Measurements from ENCODE around the gene KCTD19.

KCTD19 gene

DNA sequence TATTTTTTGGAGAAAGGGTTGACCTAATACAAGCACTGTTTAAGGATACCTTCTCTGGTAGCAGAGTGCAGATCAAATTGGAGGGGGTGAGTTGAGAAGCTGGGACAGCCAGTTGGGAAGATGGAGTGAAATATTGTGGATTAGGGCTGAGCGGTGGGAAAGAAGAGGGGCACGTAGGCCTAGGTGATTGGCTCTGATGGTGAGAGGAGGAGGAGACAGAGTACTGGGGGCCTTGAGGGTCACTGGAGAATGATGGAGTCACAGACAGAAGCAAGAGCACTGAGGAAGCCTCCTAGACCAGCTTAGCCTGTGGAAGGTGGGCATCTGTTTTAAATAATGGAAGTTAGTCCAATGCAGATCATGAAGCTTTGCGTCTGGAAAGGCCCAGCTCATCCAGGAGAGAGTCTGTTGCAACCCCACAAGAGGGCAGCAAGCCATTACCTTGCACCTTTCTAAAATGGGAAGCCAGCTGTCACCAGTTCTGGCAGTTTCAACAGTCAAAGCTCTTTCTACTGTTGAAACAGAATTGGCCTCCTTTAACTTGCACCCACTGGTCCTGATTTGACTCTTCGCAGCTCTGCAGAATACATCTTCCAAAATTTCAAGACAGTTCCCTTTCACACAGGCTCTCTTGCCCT, 66.0 kb downstream of the KCTD19 start:
- no peak for DNase-seq (ENCODE audit: low read depth in 1 of 2, low spot score in 1 of 2)

DNA sequence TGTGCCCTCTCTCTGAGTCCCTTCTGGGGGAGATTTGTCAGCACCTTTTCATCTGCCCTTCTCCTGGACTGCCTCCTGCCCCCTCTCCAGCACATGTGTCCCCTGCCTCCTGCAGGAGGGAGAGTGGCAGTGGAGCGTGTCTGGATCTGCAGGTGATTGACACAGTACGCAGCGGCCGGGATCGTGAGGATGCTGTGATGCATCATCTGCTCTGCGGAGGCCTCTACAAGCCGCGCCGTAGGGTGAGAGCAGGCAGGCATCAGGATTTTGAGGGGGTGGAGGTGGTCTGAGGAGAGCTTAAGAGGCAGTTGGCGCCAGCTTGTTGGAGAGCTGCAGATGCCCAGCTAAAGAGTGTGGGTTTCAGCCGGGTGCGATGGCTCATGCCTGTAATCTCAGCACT, 66.8 kb downstream of the KCTD19 start:
- no peak for DNase-seq (ENCODE audit: low read depth in 1 of 2, low spot score in 1 of 2)

GRCh38 chr16:67258161-67258835, 68.2 kb downstream of the KCTD19 start:
- DNase-seq (ENCODE audit: low read depth in 1 of 2, low spot score in 1 of 2): no peak

DNA sequence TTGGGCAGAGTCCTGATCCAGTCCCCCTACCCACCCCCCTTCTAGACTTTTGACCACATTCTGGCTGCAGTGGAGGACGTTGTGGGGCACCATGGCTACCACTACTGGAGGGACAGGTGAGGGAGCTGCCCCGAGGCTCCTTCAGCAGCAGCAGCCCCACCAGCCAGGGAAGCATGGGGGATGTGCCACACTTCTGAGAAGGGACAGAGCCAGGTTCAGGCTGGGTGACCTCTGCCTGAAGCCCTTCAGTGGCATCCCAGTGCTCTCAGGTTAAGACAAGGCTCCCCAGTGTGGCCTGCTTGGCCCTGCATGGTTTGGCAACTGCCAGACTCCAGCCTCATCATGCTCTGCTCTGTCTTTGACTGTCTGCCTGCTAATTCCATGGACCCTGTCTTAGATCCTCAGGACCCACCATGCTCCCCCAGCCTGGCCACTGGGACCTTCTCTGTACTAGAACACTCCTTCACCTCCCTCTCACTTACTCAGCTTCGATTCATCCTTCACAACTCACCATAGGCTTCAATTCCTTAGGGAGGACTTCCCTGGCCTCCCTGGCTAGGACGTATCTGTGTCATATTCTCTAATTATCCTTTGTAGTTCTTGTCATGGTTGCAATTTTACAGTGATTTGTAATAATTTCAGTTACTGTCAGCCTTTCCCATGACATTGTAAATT, 68.9 kb downstream of the KCTD19 start:
- no peak for DNase-seq (ENCODE audit: low read depth in 1 of 2, low spot score in 1 of 2)

DNA sequence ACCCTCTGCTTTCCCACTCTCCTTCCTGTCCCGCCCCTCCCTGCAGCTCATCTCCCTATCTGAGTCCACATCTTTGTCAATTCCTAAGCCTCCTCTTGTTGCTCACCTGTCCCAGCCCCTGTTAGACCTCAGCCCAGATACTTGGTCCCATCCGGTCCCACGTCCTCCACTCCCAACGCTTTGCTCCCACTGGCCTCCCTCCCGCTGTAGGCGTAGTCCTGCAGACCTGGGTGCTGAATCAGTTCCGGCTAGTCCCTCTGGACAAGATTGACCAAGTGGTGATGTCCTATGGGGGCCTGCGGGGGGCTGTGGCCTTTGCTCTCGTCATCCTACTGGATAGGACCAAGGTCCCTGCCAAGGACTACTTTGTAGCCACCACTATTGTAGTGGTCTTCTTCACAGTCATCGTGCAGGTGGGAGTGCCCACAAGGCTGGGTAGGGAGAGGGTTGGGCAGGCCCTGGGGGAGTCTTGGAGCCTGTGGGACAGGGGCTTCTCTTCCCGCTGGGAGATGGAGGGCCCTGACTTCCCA, 69.8 kb downstream of the KCTD19 start:
- no peak for DNase-seq (ENCODE audit: low read depth in 1 of 2, low spot score in 1 of 2)

DNA sequence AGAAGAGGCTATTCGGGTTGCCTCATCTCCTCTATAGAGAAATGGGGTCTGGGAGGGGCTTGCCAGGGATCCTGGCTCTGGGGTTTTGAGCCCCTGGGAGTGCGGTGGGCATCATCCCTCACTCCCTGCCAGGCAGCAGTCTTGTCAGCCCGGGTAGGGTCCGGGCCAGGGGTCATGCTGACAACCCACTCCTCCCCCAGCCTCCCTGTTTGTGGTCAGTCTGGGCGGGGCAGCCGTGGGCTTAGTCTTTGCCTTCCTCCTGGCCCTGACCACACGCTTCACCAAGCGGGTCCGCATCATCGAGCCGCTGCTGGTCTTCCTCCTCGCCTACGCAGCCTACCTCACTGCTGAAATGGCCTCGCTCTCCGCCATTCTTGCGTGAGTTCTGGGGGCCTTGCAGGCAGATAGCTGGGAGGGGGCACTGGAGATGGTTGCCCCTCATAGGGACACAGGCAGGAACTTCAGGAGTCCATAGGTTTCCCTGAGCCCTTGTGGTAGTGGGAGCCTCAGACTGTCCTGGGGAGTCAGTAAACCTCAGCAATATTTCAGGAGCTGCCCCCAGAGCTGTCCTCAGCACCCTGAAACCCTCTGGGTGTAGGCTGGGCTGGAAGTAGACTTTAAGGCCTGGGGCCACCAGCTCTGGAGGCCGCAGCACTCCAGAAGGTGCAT, 70.9 kb downstream of the KCTD19 start:
- DNase-seq (ENCODE audit: low read depth in 1 of 2, low spot score in 1 of 2): no peak

GRCh38 chr16:67254801-67255552, 71.6 kb downstream of the KCTD19 start:
- no peak for DNase-seq (ENCODE audit: low read depth in 1 of 2, low spot score in 1 of 2)

DNA sequence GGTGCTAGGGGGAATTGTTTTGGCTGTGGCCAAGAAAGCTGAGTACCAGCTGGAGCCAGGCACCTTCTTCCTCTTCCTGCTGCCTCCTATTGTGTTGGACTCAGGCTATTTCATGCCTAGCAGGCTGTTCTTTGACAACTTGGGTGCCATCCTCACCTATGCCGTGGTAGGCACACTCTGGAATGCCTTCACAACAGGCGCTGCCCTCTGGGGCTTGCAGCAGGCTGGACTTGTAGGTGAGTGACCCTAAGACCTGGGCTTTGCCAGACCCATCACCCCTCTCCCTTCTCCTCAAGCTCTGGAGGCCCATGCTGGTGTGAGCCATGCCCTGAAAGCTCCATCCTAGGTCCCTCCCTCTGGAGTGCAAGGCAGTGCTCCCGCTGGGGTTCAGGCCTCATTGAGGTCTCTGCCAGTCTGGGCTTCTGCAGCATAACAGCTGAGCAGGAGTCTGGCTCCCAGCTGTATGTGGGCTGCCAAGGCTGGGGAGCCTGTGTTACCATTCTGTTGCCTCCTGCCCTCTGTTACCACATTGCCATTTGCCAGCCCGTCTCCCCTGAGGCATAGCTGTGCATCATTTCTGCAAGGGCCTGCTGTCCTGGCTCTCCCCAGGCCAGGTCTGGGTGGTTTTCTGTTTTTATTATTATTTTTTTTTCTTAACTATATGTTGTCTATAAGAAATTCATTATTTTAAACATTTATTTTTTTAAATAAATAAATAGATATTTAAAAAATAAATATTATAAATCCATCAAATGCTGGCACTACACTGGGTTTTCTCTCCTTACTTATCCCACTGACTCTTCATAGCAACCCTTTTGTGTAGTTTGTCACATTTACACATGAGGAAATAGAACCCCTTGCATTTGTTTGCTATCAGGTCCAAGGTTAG, 73.7 kb downstream of the KCTD19 start:
- no peak for DNase-seq (ENCODE audit: low read depth in 1 of 2, low spot score in 1 of 2)

GRCh38 chr16:67250045-67250327, 76.6 kb downstream of the KCTD19 start:
- no peak for DNase-seq (ENCODE audit: low read depth in 1 of 2, low spot score in 1 of 2)

DNA sequence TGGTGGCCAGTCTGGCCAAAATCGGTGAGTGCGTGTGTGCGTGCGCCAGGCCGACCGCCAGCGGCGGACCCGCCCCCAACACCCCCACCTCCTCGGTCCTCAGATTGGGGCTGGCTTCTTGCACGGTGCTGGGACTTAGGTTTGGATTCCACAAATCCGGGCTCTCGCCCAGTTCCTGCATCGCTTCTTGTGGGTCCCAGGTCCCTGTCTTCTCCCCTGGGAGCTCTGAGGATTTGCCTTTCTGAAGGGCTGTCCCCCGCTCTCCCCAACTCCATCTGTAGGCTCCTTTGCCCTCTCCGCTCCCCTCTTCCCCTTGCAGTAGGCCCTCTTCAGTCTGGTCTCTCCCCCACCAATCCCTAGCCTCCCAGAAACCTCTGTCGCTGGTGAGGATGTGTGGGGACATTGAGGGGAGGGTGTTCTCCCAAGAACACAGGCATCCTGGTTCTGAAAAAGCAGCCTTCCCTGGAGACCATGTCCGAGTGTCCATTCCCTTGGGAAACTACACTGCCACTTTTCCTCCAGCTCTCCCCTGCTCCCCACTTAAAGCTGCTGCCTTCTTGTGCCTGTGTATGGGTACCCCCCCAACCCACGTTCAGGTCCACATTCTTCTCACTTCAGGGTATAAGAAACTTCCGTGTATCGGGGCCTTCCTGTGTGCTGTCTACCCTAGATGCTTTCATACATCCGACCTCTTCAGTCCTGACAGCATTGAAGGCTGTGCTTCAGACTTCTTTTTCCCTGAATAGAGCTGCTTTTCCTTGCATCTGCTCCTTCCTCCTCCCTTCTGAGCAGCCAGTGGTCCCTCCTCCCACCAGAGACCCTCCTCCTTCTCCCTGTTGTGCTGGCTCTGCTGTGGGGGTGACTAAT, 77.1 kb downstream of the KCTD19 start:
- DNase-seq (ENCODE audit: low read depth in 1 of 2, low spot score in 1 of 2): no peak

GRCh38 chr16:67248401-67249177, 78.0 kb downstream of the KCTD19 start, which contains the start of gene SLC9A5:
Gene SLC9A5, plus strand, starts transcription at chr16:67248979. Its CDS starts 36 bp downstream, at chr16:67249015.
- DNase-seq (ENCODE audit: low read depth in 1 of 2, low spot score in 1 of 2): no peak

DNA sequence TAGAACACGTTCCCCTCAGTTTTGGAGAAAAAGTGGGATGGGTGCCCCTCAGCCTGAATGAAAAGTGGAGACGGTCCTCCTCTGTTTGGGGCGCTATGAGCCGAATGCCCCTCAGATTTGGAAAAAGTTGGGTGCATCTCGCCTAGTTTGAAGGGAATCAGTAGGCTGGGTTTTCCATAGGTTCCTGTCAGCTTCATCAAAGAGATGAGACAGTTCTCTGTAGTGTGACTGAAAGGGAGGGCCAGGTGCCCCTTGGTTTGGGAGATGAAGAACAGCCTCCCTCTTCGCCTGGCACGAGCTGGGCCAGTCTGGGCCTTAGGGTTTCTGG, 78.5 kb downstream of the KCTD19 start:
- DNase-seq (ENCODE audit: low read depth in 1 of 2, low spot score in 1 of 2): no peak

- peak; percentile 95 to 96 for DNase-seq (ENCODE audit: low read depth in 1 of 2, low spot score in 1 of 2)
Measured at GRCh38 chr16:67247192-67248072, 79.1 kb downstream of the KCTD19 start, which contains the start of gene FHOD1. Gene FHOD1, minus strand, starts transcription at chr16:67247481. Its CDS starts 71 bp downstream, at chr16:67247410.

DNA sequence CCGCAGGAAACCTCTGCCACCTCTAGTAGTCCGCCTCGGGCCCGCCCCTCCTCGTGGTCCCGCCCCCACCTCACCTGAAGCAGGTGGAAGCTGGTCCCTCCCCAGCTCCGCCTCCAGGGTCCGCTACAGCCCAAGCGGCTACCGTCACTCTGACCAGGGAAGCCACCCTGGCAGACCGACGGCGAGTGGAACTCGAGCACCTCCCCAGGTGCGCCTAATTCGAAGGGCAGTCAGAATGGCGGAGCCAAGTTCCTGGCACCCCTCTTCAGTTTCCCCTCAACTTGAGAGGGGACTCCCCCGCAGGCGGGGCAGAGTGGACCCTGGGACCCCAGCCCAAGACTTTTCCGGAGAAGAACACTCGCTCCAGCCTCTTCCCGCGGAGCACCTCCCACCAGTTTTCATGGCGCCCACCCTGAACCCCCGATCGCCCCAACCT, 79.8 kb downstream of the KCTD19 start:
- DNase-seq (ENCODE audit: low read depth in 1 of 2, low spot score in 1 of 2): peak in 1 of 2 donors; percentile 23

DNA sequence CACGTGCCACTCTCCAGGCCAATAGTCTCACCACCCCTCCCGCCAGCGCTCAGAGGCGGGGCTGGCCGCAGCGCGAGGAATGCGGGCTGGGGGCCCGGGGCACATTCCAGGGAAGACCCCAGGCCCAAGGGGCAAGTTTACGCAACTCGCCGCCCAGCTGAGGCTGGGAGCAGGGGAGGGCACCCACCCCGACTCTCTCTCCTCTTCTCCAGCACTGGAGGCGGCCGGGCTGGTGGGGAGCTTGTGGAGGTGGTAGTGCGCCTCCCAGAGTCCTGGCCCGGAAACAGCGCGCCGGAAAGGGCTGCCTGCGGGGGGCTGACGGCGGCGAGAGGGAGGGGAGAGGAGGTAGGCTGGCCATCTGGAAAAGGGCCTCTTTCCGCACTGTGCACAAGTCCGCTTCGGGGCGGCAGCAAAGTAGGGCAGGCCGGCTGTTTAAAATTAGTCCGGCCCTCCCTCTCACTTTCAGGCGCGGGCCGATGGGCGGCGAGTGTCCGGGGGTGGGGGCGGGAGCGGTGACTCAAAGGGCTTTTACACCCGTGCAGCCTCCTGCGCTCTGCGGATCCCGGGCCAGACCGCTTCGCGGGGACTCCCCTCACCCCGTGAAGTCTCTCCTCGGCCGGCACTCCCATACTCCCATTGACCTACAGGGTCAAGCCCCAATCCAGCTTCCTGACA, 80.3 kb downstream of the KCTD19 start:
- peak in 1 of 2 donors; percentile 25 for DNase-seq (ENCODE audit: low read depth in 1 of 2, low spot score in 1 of 2)

- DNase-seq (ENCODE audit: low read depth in 1 of 2, low spot score in 1 of 2): no peak
Measured at GRCh38 chr16:67245674-67246080, 80.9 kb downstream of the KCTD19 start.

GRCh38 chr16:67245186-67245585, 81.4 kb downstream of the KCTD19 start:
- no peak for DNase-seq (ENCODE audit: low read depth in 1 of 2, low spot score in 1 of 2)

All from activated CD4-positive, alpha-beta T cell treated with anti-CD3 and anti-CD28 coated beads, Interleukin-2, amount 50 U/mL, for 24 hours (primary cell).